Mammary epithelial cell (primary cell): ENCODE data around the gene SPAG4.

Experiments
- EZH2 ChIP-seq: IDR thresholded peaks from 2 replicates; pipeline ENCODE4 v1.6.1; 2012; ENCODE audit warnings: low read length, inconsistent platforms, borderline replicate concordance
- TF ChIP-seq, protein P1 (sequence below), 2 donors: IDR thresholded peaks in 1 of 2; conservative IDR thresholded peaks in 1 of 2; 2 replicates each; pipeline ENCODE4 v1.5.1; 2011 to 2012; ENCODE audit warnings: inconsistent platforms in 2 of 2, low read length in 2 of 2, mild to moderate bottlenecking in 2 of 2, control low read depth in 1 of 2, low read depth in 1 of 2; ENCODE audit not compliant: insufficient read depth in 1 of 2; ENCODE audit errors: extremely low read depth in 1 of 2

DNA sequence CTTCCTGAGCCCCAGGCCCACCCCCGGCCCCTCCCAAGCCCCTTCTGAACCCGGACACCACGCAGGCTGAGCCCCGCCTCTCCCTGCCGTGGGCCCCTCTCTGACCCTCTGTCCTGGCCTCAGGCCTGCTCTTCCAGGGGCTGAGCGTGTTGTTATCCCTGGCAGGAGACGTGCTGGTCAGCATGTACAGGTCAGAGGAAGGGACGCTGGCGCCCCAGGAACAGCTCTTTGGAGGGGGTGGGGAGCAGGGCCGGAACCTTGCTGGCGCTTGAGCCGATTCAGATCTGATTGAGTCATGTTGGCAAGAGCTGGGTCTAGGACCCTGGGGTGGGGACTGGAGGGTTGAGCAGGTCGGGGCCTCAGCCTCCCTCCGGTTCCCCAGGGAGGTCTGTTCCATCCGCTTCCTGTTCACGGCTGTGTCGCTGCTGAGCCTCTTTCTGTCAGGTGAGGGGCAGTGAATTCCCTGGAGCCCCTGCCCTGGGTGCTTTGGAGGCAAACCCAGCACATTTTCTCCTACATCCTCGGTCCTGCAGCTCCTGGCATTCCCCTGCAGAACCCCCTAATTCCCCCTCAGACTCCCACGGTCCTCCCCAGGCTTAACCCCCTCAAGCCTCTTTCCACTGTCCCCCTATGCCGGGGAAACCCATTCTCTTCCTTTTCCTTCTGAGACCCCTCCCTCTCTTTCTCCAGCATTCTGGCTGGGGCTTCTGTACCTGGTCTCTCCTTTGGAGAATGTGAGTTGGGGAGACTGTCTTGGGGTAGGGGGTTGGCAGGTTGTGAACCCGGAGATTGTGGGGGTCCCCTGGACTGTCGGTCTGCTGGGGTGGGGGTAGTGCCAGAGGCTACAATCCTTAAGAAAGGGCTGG lies 2.0 kb downstream of the SPAG4 start:
- TF ChIP-seq, protein P1, sequence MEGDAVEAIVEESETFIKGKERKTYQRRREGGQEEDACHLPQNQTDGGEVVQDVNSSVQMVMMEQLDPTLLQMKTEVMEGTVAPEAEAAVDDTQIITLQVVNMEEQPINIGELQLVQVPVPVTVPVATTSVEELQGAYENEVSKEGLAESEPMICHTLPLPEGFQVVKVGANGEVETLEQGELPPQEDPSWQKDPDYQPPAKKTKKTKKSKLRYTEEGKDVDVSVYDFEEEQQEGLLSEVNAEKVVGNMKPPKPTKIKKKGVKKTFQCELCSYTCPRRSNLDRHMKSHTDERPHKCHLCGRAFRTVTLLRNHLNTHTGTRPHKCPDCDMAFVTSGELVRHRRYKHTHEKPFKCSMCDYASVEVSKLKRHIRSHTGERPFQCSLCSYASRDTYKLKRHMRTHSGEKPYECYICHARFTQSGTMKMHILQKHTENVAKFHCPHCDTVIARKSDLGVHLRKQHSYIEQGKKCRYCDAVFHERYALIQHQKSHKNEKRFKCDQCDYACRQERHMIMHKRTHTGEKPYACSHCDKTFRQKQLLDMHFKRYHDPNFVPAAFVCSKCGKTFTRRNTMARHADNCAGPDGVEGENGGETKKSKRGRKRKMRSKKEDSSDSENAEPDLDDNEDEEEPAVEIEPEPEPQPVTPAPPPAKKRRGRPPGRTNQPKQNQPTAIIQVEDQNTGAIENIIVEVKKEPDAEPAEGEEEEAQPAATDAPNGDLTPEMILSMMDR (conservative IDR thresholded peaks at IDR 0.05 in 1 of 2, IDR thresholded peaks at IDR 0.05 in 1 of 2; ENCODE audit: extremely low read depth in 1 of 2, insufficient read depth in 1 of 2, low read depth in 1 of 2, low read length in 2 of 2), result peak in 1 of 2 donors; percentile 35
- TF ChIP-seq EZH2, result no peak
